ENCODE results near the gene IQGAP2. TPM values are rescaled to one million over a fixed set of nuclear protein-coding genes. Genes with fewer than 3 reads are reported as not detected.

IQGAP2 gene
- total and polyA plus RNA-seq, 2 of the 8 experiments (the other 6 are each of a cell fraction or from before 2014, with no cell fraction given): 19.7 to 66.0 TPM

- TF ChIP-seq CTCF (IDR thresholded peaks at IDR 0.05; ENCODE audit: control extremely low read depth in 1 of 3, insufficient read depth in 1 of 3, low read depth in 1 of 3, low read length in 3 of 3) (no peak), TAF1 (IDR thresholded peaks at IDR 0.05; ENCODE audit: low read depth, low read length) (no peak), EGR1 (IDR thresholded peaks at IDR 0.05; ENCODE audit: borderline replicate concordance, low read depth, low read length) (no peak), GABPA (IDR thresholded peaks at IDR 0.05; ENCODE audit: borderline replicate concordance, insufficient read depth, low read length) (no peak), SP4 (IDR thresholded peaks at IDR 0.05; ENCODE audit: low read length) (no peak), CEBPB (IDR thresholded peaks at IDR 0.05; ENCODE audit: low read depth, low read length) (no peak), USF2 (IDR thresholded peaks at IDR 0.05; ENCODE audit: low read length) (no peak), KDM4A (IDR thresholded peaks at IDR 0.05; ENCODE audit: low read depth, low read length, severe bottlenecking) (no peak)
Observed at GRCh38 chr5:76657683-76658311, 254.7 kb downstream of the IQGAP2 start (continued).

All from H1 (cell line).